ENCODE data around the gene ANK2. TPM values are rescaled to one million over a fixed set of nuclear protein-coding genes. Genes with fewer than 3 reads are reported as not detected.

ANK2 gene
- total RNA-seq, 1 donor from 2014 or later = 35.5 TPM

- no peak overlapping the region for H3K4me3 ChIP-seq (ENCODE audit: low read depth, low read length)
- H3K36me3 ChIP-seq (ENCODE audit: control insufficient read depth, insufficient read depth, low read length) = no peaks in the 10 kb centered on the region
- TF ChIP-seq, protein P1, sequence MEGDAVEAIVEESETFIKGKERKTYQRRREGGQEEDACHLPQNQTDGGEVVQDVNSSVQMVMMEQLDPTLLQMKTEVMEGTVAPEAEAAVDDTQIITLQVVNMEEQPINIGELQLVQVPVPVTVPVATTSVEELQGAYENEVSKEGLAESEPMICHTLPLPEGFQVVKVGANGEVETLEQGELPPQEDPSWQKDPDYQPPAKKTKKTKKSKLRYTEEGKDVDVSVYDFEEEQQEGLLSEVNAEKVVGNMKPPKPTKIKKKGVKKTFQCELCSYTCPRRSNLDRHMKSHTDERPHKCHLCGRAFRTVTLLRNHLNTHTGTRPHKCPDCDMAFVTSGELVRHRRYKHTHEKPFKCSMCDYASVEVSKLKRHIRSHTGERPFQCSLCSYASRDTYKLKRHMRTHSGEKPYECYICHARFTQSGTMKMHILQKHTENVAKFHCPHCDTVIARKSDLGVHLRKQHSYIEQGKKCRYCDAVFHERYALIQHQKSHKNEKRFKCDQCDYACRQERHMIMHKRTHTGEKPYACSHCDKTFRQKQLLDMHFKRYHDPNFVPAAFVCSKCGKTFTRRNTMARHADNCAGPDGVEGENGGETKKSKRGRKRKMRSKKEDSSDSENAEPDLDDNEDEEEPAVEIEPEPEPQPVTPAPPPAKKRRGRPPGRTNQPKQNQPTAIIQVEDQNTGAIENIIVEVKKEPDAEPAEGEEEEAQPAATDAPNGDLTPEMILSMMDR (IDR thresholded peaks at IDR 0.05; ENCODE audit: insufficient read depth, low read length, poor library complexity, severe bottlenecking) = no peak
- DNase-seq (ENCODE audit: low read depth) = no peak
- no peaks in the 10 kb centered on the region for H3K27me3 ChIP-seq (ENCODE audit: control insufficient read depth, insufficient read depth, low read length)
These were observed 211.2 kb downstream of the ANK2 start for GRCh38 chr4:113260688-113261087.

DNA sequence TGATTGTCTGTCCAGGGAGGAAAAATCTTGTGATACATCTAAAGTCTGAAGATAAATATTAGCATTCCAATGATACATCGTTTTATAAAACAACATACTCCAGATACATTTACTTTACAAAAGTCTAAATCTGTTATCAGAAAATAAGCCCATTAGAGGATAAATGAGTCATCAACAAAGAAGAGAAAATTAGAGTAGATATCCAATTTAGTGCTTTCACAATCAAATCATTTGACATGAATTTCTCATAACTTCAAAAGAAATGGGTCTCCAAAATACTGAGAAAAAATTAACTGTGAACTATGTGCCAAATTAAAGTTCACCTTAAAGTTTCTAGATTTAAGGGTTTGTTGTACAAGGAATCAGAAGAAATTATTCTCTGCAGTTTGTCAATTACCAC lies 213.8 kb downstream of the ANK2 start:
- H3K36me3 ChIP-seq (ENCODE audit: control insufficient read depth, insufficient read depth, low read length) = no peaks in the 10 kb centered on the region
- H3K4me3 ChIP-seq (ENCODE audit: low read depth, low read length) = no peak overlapping the region
- no peaks in the 10 kb centered on the region for H3K27me3 ChIP-seq (ENCODE audit: control insufficient read depth, insufficient read depth, low read length)
- TF ChIP-seq, protein P1 (IDR thresholded peaks at IDR 0.05; ENCODE audit: insufficient read depth, low read length, poor library complexity, severe bottlenecking) = no peak
- no peak for DNase-seq (ENCODE audit: low read depth)

- no peak overlapping the region for H3K4me3 ChIP-seq (ENCODE audit: low read depth, low read length)
- TF ChIP-seq, protein P1 (IDR thresholded peaks at IDR 0.05; ENCODE audit: insufficient read depth, low read length, poor library complexity, severe bottlenecking) = no peak
- H3K36me3 ChIP-seq (ENCODE audit: control insufficient read depth, insufficient read depth, low read length) = no peaks in the 10 kb centered on the region
- DNase-seq (ENCODE audit: low read depth) = no peak
- no peaks in the 10 kb centered on the region for H3K27me3 ChIP-seq (ENCODE audit: control insufficient read depth, insufficient read depth, low read length)
These were observed 221.3 kb downstream of the ANK2 start for GRCh38 chr4:113270520-113271319.

- TF ChIP-seq, protein P1 (IDR thresholded peaks at IDR 0.05; ENCODE audit: insufficient read depth, low read length, poor library complexity, severe bottlenecking) = no peak
- no peak overlapping the region for H3K4me3 ChIP-seq (ENCODE audit: low read depth, low read length)
- no peaks in the 10 kb centered on the region for H3K36me3 ChIP-seq (ENCODE audit: control insufficient read depth, insufficient read depth, low read length)
- peak; percentile 2 for DNase-seq (ENCODE audit: low read depth)
- no peaks in the 10 kb centered on the region for H3K27me3 ChIP-seq (ENCODE audit: control insufficient read depth, insufficient read depth, low read length)
These were observed 223.1 kb downstream of the ANK2 start for GRCh38 chr4:113272523-113272922.

DNA sequence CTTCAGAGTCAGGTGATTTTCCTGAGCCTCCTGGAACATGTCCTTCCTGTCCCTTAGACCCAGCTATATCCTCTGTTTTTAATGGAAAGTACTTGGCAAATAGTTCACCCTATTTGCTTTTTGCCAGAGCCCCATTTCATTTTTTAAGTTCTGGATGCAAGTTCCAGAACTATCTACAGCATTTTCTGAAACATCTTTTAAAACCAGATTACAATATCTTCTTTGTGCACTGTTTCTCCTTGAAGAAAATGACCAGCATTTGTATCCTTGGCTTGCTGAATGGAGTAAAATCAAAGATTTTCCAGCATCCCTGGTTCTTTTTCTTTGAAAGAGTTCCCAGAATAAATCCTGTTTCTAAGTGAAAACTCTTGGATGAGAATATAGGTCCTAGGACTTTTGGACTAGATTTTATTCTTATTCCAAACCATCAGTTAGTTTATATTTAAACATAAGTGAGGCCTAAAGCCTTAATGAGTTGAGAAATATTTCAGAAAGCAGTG lies 224.3 kb downstream of the ANK2 start:
- Histone ChIP-seq H3K27me3 (ENCODE audit: control insufficient read depth, insufficient read depth, low read length) (no peaks in the 10 kb centered on the region), H3K4me3 (ENCODE audit: low read depth, low read length) (no peak overlapping the region), H3K36me3 (ENCODE audit: control insufficient read depth, insufficient read depth, low read length) (no peaks in the 10 kb centered on the region)
- TF ChIP-seq, protein P1 (IDR thresholded peaks at IDR 0.05; ENCODE audit: insufficient read depth, low read length, poor library complexity, severe bottlenecking) = no peak
- no peak for DNase-seq (ENCODE audit: low read depth)
